Uterus (tissue), 4 donors: ENCODE data around the gene RRP8. TPM values are rescaled to one million over a fixed set of nuclear protein-coding genes. Genes with fewer than 3 reads are reported as not detected.

ENCODE experiments used
- DNase-seq, 2 donors: peaks; one replicate each; pipeline ENCODE4 v3.0.0-alpha.2; 2019 to 2020
- H3K27ac ChIP-seq, 2 donors: fragments of 200-600 bp; sonication (generic); 1 replicate in 1 of 2; 2 replicates in 1 of 2; pipeline ENCODE4 v1.5.1; 2016 to 2018
- H3K27me3 ChIP-seq, 2 donors: fragments of 200-600 bp; sonication (generic); one replicate each; pipeline ENCODE4 v1.5.1; 2018 to 2019; ENCODE audit warnings: control low read depth in 1 of 2
- H3K36me3 ChIP-seq, 2 donors: fragments of 200-600 bp; sonication (generic); one replicate each; pipeline ENCODE4 v1.5.1; 2019; ENCODE audit warnings: control low read depth in 1 of 2
- H3K4me1 ChIP-seq, 2 donors: fragments of 200-600 bp; sonication (generic); one replicate each; pipeline ENCODE4 v1.5.1; 2018 to 2019; ENCODE audit warnings: control low read depth in 1 of 2
- H3K4me3 ChIP-seq, 2 donors: fragments of 200-600 bp; sonication (generic); 1 replicate in 1 of 2; 2 replicates in 1 of 2; pipeline ENCODE4 v1.5.1; 2018 to 2019; ENCODE audit warnings: mild to moderate bottlenecking in 1 of 2
- H3K9me3 ChIP-seq, 2 donors: fragments of 200-600 bp; sonication (generic); one replicate each; pipeline ENCODE4 v1.5.1; 2019; ENCODE audit warnings: control low read depth in 1 of 2
- POLR2A ChIP-seq, 2 donors: fragments of 450-650 bp; IDR thresholded peaks; one replicate each; pipeline ENCODE4 v1.6.1; 2016; ENCODE audit warnings: antibody characterized with exemption in 2 of 2, mild to moderate bottlenecking in 1 of 2, moderate library complexity in 1 of 2
- intact Hi-C: fragments of 100-400 bp; cut with DNase I; formaldehyde crosslinking; loops from one replicate; pipeline ENCODE4 v1.15.1; 2023; ENCODE audit warnings: low total_unique reads
- total RNA-seq, 4 donors: library from RNA; depleted of rRNA in 3 of 4; stranded (reverse); fragments of >200 nt in 3 of 4; gene quantifications; one replicate each; pipeline versions ENCODE4 v1.1.0 to v1.2.4, GENCODE V29; 2014 to 2023
- TF ChIP-seq, protein P1 (sequence below), 4 experiments: fragments of 200-600 bp in 2 of 4; fragments of 450-650 bp in 2 of 4; sonication (generic) in 2 of 4; IDR thresholded peaks; one replicate each; pipeline ENCODE4 v1.5.1; 2016 to 2019; ENCODE audit warnings: antibody characterized with exemption in 4 of 4, mild to moderate bottlenecking in 2 of 4, moderate library complexity in 1 of 4
- donor health status: DM: yes; HTN: yes; CAD: no.

RRP8 gene
- 10 to 100 TPM; 12.6 to 41.2 (median 26.9) TPM for total RNA-seq

DNA sequence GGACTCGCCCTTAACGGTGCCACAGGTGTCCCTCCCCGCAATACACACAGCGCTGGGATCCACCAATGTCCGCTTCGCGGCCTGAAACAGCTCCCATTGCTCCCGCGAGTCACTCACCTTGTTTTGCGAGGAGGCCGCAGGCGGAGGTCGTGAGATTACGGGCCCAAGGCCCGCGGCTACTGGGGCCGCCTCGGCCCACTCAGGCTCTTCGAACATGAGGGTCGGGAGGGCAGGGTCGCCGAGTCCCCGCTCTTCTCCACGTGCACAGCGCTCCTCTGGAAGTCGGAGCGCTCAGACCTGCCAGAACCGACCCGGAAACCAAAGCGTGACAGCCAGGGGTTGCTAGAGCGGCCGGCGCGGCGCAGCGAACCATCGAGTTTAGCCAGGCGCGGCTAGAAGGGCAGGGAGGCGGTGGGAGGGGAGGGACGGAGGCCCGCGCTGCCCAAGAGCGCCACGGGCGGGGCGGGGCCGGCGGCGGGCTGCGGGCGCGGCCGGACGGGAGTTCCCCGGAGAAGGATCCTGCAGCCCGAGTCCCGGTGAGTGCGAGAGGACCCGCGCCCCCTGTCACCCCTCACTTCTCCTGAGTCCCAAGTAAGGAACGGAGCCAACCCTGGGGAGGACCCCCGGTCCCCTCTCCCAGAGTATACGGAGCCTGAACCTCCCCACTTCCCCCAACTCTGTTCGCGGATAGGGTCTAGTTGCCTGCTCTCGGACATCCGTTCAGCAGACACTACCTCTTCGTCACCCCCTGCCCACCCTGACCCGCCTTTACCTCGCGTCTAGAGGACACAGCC is at the start of gene RRP8, which contains the start of gene ILK:
RRP8 (minus strand) TSS at position 330 of the 794 bp plus-strand sequence; CDS start at position 216, 114 bp downstream.
ILK (plus strand) TSS at position 488 of the 794 bp plus-strand sequence. CDS start 498 bp downstream, outside the sequence.
- intact Hi-C loops: no loop called here

GRCh38 chr11:6653097-6653496 is 49.7 kb upstream of the RRP8 start:
- Histone ChIP-seq H3K4me1 (no peaks in the 10 kb centered on the region), H3K27ac (peak overlapping the region; percentile 12 to 96), H3K36me3 (no peaks in the 10 kb centered on the region), H3K4me3 (no peak overlapping the region), H3K9me3 (no peaks in the 10 kb centered on the region), H3K27me3 (no peaks in the 10 kb centered on the region)
- DNase-seq: no peak
- TF ChIP-seq POLR2A (IDR thresholded peaks at IDR 0.05): no peak
- TF ChIP-seq, protein P1, sequence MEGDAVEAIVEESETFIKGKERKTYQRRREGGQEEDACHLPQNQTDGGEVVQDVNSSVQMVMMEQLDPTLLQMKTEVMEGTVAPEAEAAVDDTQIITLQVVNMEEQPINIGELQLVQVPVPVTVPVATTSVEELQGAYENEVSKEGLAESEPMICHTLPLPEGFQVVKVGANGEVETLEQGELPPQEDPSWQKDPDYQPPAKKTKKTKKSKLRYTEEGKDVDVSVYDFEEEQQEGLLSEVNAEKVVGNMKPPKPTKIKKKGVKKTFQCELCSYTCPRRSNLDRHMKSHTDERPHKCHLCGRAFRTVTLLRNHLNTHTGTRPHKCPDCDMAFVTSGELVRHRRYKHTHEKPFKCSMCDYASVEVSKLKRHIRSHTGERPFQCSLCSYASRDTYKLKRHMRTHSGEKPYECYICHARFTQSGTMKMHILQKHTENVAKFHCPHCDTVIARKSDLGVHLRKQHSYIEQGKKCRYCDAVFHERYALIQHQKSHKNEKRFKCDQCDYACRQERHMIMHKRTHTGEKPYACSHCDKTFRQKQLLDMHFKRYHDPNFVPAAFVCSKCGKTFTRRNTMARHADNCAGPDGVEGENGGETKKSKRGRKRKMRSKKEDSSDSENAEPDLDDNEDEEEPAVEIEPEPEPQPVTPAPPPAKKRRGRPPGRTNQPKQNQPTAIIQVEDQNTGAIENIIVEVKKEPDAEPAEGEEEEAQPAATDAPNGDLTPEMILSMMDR (IDR thresholded peaks at IDR 0.05): no peak
- intact Hi-C loops: no loop called here

More for the DNA sequence above, at the start of gene RRP8, which contains the start of gene ILK:
- TF ChIP-seq, protein P1 (IDR thresholded peaks at IDR 0.05): peak; percentile 45 to 68 (median 56)
- TF ChIP-seq POLR2A (IDR thresholded peaks at IDR 0.05): peak; percentile 88 to 96
- peak; percentile 91 to 92 for DNase-seq
- Histone ChIP-seq H3K27ac (peak within 1 kb of the TSS; percentile 97 to 99), H3K36me3 (no peaks in the 10 kb centered on the region), H3K27me3 (no peaks in the 10 kb centered on the region), H3K9me3 (no peaks in the 10 kb centered on the region), H3K4me3 (peak within 1 kb of the TSS; percentile 92 to 98), H3K4me1 (peaks cover 12 to 25% of the 10 kb centered on the region in 2 donors)

DNA sequence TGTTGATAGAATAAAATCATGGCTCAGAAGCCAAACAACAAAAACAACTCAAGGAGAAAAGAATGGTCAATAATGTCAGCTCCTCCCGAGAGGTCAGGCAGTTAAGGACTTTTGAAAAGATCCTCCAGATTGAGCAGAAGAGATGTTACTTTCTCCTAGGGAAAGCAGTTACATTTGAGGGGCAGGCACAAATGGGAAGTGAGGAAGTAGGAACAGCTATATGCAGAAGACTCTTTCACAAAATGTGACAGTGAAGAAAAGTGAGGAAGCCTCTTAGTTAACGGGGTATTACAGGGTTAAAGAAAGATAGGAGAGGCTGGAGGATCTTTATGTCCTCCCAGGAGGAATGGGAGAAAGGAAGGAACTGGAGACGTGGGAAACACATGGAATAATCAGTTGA is 48.8 kb upstream of the RRP8 start:
- DNase-seq: no peak

GRCh38 chr11:6650980-6651379 is 47.6 kb upstream of the RRP8 start:
- TF ChIP-seq, protein P1 (IDR thresholded peaks at IDR 0.05): no peak
- TF ChIP-seq POLR2A (IDR thresholded peaks at IDR 0.05): no peak
- peak overlapping the region; percentile 94 to 96 for H3K27ac ChIP-seq
- peaks cover 6 to 13% of the 10 kb centered on the region in 2 donors for H3K4me1 ChIP-seq
- no peaks in the 10 kb centered on the region for H3K9me3 ChIP-seq
- no peaks in the 10 kb centered on the region for H3K36me3 ChIP-seq
- intact Hi-C loops: no loop called here
- no peak for DNase-seq
- no peak overlapping the region for H3K4me3 ChIP-seq
- no peaks in the 10 kb centered on the region for H3K27me3 ChIP-seq

More for the DNA sequence above, 48.8 kb upstream of the RRP8 start:
- TF ChIP-seq, protein P1 (IDR thresholded peaks at IDR 0.05): no peak
- no peak for TF ChIP-seq POLR2A (IDR thresholded peaks at IDR 0.05)
- intact Hi-C loops: no loop called here
- Histone ChIP-seq H3K27me3 (no peaks in the 10 kb centered on the region), H3K36me3 (no peaks in the 10 kb centered on the region), H3K4me1 (peaks cover 0 to 3% of the 10 kb centered on the region in 2 donors), H3K27ac (peak overlapping the region; percentile 12 to 96), H3K9me3 (no peaks in the 10 kb centered on the region), H3K4me3 (no peak overlapping the region)

- Histone ChIP-seq H3K36me3 (no peaks in the 10 kb centered on the region), H3K27me3 (no peaks in the 10 kb centered on the region), H3K27ac (peak overlapping the region; percentile 94 to 96), H3K4me3 (no peak overlapping the region), H3K9me3 (no peaks in the 10 kb centered on the region), H3K4me1 (peaks cover 8 to 16% of the 10 kb centered on the region in 2 donors)
- no peak for DNase-seq
- TF ChIP-seq, protein P1 (IDR thresholded peaks at IDR 0.05): no peak
- TF ChIP-seq POLR2A (IDR thresholded peaks at IDR 0.05): no peak
- intact Hi-C loops: no loop called here
Observed at GRCh38 chr11:6650104-6650503, 46.7 kb upstream of the RRP8 start.
